ENCODE results near the gene HSBP1L1.

DNA sequence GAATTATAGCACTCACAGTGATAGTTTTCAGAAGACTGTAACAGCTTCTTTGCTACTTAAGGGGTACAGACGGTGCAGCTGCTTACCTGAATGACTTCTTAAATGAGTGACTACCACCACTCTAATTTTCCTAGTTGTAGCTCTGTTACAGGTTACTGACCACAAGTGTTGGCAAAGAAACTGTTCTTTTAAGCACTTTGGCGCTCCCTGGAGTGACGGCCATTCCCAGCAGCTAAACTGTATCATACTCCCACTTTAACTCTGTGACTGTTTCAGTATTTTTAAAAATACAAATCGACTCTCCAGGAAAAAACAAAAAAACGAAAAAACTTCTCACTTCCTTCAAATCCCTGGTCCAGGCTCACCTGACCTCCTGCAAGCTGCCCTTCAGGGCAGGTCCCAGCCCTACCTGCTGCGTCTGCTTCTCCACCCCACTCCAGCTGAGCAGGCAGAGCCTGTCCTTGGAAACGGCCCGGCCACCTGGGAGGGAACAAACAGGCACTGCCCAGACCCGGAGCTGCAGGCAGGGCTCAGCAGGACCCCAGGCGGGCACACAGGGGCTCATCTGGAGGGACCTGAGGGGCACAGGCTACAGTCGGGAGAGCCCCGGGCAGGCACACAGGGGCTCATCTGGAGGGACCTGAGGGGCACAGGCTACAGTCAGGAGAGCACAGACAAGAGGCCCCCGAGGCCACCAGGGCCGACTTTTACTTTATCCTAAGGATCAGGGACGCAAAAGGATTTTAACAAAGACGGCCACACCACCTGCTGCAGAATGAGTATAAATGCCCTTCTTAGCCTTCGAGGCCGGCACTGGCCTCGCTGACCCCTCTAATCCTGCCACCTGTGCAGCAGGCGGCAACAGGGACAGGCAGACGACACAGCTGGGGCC is 37.5 kb upstream of the HSBP1L1 start:
- TF ChIP-seq CTCF (conservative IDR thresholded peaks at IDR 0.05; ENCODE audit: low read depth in 2 of 2), result no peak; a peak in 1 of 4 replicates
- no peak for TF ChIP-seq EZH2 (IDR thresholded peaks at IDR 0.05; ENCODE audit: low read depth, unreplicated experiment)
- TF ChIP-seq POLR2AphosphoS5 (IDR thresholded peaks at IDR 0.05; ENCODE audit: low read depth), result no peak
- TF ChIP-seq EZH2phosphoT487 (IDR thresholded peaks at IDR 0.05; ENCODE audit: unreplicated experiment), result no peak
- TF ChIP-seq CREB1 (CRISPR knock-in tag; IDR thresholded peaks at IDR 0.05; ENCODE audit: low read depth), result no peak
- TF ChIP-seq ZNF331 (CRISPR knock-in tag; IDR thresholded peaks at IDR 0.05; ENCODE audit: low read depth), result no peak
- TF ChIP-seq, protein P1, sequence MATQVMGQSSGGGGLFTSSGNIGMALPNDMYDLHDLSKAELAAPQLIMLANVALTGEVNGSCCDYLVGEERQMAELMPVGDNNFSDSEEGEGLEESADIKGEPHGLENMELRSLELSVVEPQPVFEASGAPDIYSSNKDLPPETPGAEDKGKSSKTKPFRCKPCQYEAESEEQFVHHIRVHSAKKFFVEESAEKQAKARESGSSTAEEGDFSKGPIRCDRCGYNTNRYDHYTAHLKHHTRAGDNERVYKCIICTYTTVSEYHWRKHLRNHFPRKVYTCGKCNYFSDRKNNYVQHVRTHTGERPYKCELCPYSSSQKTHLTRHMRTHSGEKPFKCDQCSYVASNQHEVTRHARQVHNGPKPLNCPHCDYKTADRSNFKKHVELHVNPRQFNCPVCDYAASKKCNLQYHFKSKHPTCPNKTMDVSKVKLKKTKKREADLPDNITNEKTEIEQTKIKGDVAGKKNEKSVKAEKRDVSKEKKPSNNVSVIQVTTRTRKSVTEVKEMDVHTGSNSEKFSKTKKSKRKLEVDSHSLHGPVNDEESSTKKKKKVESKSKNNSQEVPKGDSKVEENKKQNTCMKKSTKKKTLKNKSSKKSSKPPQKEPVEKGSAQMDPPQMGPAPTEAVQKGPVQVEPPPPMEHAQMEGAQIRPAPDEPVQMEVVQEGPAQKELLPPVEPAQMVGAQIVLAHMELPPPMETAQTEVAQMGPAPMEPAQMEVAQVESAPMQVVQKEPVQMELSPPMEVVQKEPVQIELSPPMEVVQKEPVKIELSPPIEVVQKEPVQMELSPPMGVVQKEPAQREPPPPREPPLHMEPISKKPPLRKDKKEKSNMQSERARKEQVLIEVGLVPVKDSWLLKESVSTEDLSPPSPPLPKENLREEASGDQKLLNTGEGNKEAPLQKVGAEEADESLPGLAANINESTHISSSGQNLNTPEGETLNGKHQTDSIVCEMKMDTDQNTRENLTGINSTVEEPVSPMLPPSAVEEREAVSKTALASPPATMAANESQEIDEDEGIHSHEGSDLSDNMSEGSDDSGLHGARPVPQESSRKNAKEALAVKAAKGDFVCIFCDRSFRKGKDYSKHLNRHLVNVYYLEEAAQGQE (IDR thresholded peaks at IDR 0.05; ENCODE audit: unreplicated experiment), result no peak

Data from GM23338 (cell line).